HEK293 (cell line): ENCODE results near the gene ZNF780B.

Experiments
- CTCF ChIA-PET: fragments of 350-600 bp; formaldehyde crosslinking; extraction: SDS; loops from one replicate; lab custom pipeline; 2021; ENCODE audit warnings: antibody characterized with exemption; lab: Yijun Ruan, JAX
- POLR2A ChIA-PET: fragments of 300-600 bp; formaldehyde crosslinking; extraction: SDS; loops from one replicate; lab custom pipeline; 2020; ENCODE audit warnings: antibody characterized with exemption, inconsistent platforms; lab: Yijun Ruan, JAX
- H3K27ac ChIP-seq: fragments of 200-500 bp; sonication (Bioruptor generic); 2 replicates; pipeline ENCODE4 v1.5.1; 2014; ENCODE audit warnings: low read depth, low read length, control low read depth, inconsistent platforms; ENCODE audit errors: extremely low read depth
- H3K36me3 ChIP-seq, 2 experiments: fragments of 200-500 bp in 1 of 2; sonication (Bioruptor generic) in 1 of 2; 1 replicate in 1 of 2; 2 replicates in 1 of 2; pipeline ENCODE4 v1.5.1; 2014 to 2017; ENCODE audit warnings: inconsistent platforms in 2 of 2, low read length in 2 of 2; ENCODE audit not compliant: control insufficient read depth in 2 of 2, insufficient read depth in 1 of 2
- H3K4me1 ChIP-seq: fragments of 200-500 bp; sonication (Bioruptor generic); 2 replicates; pipeline ENCODE4 v1.5.1; 2014; ENCODE audit warnings: mild to moderate bottlenecking, low read length, inconsistent platforms; ENCODE audit not compliant: control insufficient read depth, insufficient read depth
- H3K4me3 ChIP-seq: 2 replicates; pipeline ENCODE4 v1.5.1; 2011; ENCODE audit warnings: low read depth, mild to moderate bottlenecking, control low read depth, low read length, moderate library complexity
- H3K9me3 ChIP-seq: fragments of 200-500 bp; sonication (Bioruptor generic); 2 replicates; pipeline ENCODE4 v1.5.1; 2014; ENCODE audit warnings: low read depth, low read length, inconsistent platforms; ENCODE audit not compliant: control insufficient read depth, insufficient read depth
- ZBTB21 ChIP-seq: fragments of 450-650 bp; formaldehyde crosslinking; IDR thresholded peaks from 2 replicates; pipeline ENCODE4 v1.5.1; 2017; ENCODE audit warnings: missing biosample characterization, missing genetic modification characterization
- ZNF121 ChIP-seq: fragments of 450-650 bp; formaldehyde crosslinking; IDR thresholded peaks from 2 replicates; pipeline ENCODE4 v1.5.1; 2016; ENCODE audit warnings: missing biosample characterization, missing genetic modification characterization
- ZNF473 ChIP-seq: fragments of 450-650 bp; formaldehyde crosslinking; IDR thresholded peaks from 2 replicates; pipeline ENCODE4 v1.5.1; 2017; ENCODE audit warnings: missing biosample characterization, missing genetic modification characterization
- ZNF670 ChIP-seq: fragments of 450-650 bp; formaldehyde crosslinking; IDR thresholded peaks from 2 replicates; pipeline ENCODE4 v1.5.1; 2016; ENCODE audit warnings: missing biosample characterization, missing genetic modification characterization, low read depth
- ZNF792 ChIP-seq: fragments of 450-650 bp; formaldehyde crosslinking; IDR thresholded peaks from 2 replicates; pipeline ENCODE4 v1.5.1; 2016; ENCODE audit warnings: missing biosample characterization, missing genetic modification characterization

ZNF780B gene

GRCh38 chr19:39982883-39983282 is 73.1 kb downstream of the ZNF780B start:
- Histone ChIP-seq H3K36me3 (peaks cover 60 to 69% of the 10 kb centered on the region in 2 experiments), H3K4me3 (no peak overlapping the region), H3K9me3 (peaks cover 31% of the 10 kb centered on the region), H3K4me1 (no peaks in the 10 kb centered on the region), H3K27ac (no peak overlapping the region)
- ChIA-PET POLR2A (interaction anchor here (4.1 kb wide), 1 partner anchor 13 kb away, joined by 20 read pairs; the partner anchor contains the start of gene PSMC4), CTCF (no interaction called here)
- TF ChIP-seq ZBTB21 (tag by site-specific recombination) (no peak), ZNF121 (tag by site-specific recombination) (peak; percentile 80), ZNF473 (no peak), ZNF670 (tag by site-specific recombination) (no peak), ZNF792 (tag by site-specific recombination) (no peak)
